Effector CD4-positive, alpha-beta T cell (primary cell): ENCODE measurements around the gene INPP5A.
"Not testable (repeated sequence)": the region's sequence is repeated elsewhere in the genome, so short reads cannot be mapped to it uniquely, and the experiment has no call there.

Experiments
- DNase-seq: peaks from one replicate; pipeline ENCODE4 v3.0.0-alpha.2; 2020

Gene INPP5A

GRCh38 chr10:132732518-132732917, 194.9 kb downstream of the INPP5A start:
- no peak for DNase-seq

DNA sequence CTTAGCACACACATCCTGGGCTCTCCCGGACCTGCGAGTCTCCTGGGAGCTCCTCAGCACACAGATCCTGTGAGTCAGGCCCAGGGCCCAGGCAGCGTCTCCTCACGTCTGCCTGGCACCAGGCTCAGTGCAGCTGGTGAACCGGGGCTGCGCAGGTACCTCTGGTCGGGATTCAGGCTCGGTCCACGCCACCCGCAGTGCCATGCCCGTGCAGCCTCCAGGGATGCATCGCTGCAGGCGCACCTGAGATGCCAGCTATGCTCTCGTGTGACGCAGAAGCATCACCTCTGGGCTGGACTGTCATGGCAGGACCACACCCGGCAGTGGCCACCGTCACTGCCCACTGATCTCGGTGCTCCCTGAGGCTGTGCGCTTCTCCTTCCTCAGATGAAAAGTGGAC, 196.3 kb downstream of the INPP5A start:
- DNase-seq: no peak

- no peak for DNase-seq
Measured at GRCh38 chr10:132735341-132735775, 197.8 kb downstream of the INPP5A start.

GRCh38 chr10:132735923-132736391, 198.4 kb downstream of the INPP5A start:
- no peak for DNase-seq

DNA sequence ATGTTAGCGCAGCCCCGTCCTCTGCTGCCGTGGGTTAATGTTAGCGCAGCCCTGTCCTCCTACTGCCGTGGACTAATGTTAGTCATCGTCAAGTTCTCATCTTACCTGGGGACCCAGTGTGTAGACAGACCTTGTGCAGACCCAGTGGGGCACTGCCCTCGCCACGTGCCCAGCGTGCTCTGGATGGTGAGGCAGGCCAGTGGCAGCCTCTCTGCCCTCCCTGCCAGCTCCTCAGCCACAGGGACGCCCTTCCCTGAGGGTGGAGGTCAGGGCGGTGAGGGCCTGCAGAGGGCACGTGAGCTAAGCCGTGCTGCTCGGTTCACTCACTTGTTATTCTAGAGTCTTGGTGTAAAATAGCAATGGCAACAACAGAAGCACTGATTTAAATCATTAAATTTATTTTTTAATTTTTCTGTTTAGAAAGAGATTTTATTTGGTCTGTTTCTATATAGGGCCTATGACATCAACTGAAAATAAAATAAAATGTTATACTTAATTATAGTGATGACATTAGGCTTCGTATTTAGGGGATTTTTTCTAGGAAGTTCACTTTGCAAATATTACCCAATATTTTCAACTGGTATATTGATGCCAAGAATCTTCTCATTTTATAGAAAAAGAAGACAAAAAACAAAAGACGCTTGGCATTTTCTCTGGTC, 199.9 kb downstream of the INPP5A start:
- no peak for DNase-seq

- DNase-seq: no peak
Measured at GRCh38 chr10:132738454-132739224, 201.1 kb downstream of the INPP5A start.

DNA sequence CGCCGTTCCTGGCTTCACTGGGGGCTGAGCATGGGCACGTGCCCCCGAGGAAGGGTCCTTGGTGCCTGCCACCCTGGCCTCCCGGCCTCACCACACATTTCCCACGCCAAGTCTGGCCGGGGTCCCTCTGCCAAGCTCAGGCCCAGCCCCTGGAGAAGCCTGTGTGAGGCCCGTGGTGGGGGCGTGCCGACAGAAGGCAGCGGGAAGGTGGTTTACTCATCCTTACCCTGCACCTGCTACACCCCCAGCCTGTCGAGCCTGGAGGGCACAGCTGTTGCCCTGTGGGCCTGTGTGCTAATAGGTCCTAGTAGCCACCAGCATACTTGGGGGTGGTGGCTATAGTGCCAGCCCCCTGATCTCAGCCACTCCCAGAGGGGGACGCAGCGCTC, 201.6 kb downstream of the INPP5A start:
- DNase-seq: no peak

- no peak for DNase-seq
Measured at GRCh38 chr10:132740588-132740987, 203.0 kb downstream of the INPP5A start.

- no peak for DNase-seq
Measured at GRCh38 chr10:132742167-132742836, 204.7 kb downstream of the INPP5A start.

DNA sequence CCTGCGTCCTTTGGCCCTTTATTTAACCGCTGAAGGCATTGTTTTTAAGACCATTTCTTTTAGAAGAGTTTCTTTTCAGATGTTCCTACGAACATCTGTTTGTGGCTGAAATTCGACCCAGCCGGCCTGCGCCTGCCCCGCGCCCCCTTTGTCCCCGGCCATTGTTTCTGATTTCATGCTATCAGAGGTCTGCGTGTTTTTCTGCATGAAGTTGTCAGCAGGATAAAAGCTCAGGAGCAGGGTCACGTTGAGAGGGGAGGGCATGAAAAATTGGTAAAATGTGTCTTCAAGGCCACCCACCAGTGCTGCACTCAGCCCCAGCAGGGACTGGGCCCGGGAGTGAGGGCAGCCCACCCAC, 205.2 kb downstream of the INPP5A start:
- DNase-seq: no peak

DNA sequence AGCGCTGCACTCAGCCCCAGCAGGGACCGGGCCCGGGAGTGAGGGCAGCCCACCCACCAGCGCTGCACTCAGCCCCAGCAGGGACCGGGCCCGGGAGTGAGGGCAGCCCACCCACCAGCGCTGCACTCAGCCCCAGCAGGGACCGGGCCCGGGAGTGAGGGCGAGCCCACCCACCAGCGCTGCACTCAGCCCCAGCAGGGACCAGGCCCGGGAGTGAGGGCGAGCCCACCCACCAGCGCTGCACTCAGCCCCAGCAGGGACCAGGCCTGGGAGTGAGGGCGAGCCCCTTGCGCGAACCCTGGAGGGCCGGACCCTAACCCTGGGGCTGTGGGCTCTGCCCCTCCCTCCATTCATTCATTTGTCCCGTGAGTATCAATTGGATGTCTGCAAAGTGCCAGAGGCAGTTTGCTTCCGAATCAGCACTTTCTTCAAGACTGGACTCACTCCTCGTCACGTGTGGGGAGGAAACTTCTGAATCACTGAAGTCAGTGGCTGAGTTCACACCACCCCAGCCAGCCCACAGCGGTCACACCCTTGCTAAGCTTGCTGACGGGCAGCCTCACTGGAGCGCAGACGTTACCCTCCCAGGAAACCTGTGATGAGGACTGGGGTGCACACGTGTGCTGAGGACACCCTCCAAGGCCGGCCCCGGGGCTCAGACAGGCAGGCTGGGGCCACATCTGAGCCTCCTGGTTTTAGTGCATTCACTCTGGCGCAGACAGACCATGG, 205.8 kb downstream of the INPP5A start:
- DNase-seq: not testable (repeated sequence)

GRCh38 chr10:132743925-132744490, 206.4 kb downstream of the INPP5A start:
- DNase-seq: no peak

GRCh38 chr10:132744839-132745238, 207.3 kb downstream of the INPP5A start:
- no peak for DNase-seq

DNA sequence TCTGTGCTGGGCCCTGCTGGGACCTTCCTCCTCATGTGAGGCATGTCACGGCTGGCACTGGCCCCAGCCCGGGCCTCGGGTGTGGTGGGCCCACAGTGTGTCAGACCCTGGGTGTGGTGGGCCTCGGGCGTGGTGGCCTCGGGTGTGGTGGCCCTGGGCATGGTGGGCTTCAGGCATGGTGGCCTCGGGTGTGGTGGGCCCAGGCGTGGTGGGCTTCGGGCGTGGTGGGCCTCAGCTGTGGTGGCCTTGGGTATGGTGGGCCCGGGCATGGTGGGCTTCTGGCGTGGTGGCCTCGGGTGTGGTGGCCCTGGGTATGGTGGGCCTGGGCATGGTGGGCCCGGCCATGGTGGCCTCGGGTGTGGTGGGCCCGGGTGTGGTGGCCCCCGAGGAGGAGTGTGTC, 207.9 kb downstream of the INPP5A start:
- no peak for DNase-seq

DNA sequence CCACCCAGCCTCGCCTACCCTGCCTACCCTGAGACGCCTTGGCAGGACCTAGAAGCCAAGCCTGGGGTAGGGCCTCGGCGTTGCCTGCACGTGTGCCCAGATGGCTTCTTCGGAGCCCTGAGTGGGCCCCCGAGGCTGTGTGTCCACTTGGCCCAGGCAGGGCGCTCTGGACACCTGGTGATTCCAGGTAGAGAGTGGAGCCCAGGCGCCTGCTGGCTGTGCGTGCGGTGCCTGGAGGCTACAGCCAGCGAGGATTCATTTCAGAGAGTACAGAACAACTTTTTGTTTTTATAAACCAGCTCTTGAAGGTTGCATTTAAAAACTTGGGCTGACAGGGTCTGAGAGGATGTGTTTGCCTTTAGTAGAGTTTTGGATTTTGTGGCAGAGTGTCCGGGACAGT, 208.4 kb downstream of the INPP5A start:
- DNase-seq: no peak

DNA sequence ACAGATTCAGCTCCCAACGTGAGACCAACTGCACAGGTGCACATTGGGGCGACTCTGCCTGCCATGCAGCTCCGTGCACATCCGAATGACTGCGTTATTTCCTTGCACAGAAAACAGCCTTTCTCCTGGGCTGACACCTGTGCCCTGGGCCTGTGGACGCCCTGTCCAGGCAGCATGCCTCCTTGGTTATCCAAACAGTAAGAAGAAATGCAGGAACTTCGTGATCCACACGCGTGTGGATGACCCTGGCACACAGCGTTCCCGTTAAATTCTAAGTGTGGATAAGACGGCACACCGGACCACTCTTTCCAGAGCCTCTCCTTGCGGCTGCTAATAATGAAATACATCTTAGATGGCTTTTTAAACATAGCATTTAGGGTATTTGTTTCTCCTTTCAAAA, 208.8 kb downstream of the INPP5A start:
- DNase-seq: no peak

DNA sequence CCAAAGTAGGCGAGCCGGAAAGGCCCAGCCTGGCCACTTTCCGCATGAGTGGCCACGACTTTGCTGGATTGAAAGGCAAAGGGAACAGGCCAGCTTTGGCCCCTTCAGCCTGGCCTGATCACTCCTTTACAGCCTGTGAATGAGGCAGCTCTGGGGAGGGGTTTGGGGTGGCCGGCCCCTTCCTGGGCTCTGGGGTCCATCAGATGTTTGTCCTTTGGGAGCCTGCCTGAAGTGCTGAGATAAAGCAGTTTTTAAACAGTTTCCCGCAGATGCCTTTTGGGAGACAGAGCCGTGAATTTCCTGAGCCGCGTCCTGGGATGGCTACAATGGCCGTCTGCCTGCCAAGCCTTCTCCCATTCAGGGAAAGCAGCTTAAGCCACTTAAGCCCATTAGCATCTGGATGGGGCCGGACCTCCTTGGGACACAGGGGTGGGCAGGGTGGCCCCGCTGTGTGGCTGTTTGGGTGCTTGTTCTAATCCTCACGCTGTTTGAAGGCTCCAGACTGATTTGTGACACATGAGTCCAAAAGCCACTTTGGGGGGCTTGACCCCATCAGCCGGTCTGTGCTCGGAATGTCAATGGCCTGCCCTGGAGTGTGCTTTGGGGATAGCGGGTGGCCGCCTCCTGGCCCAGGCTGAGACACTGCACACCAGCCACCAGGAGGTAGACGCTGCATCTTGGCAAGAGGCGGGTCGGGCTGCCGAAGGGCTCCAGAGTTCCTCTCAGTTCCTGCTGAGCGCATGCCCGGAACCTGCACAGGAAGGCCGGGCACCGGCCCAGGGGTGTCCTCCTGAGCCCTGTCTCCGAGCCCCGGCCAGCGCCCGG, 209.4 kb downstream of the INPP5A start:
- DNase-seq: no peak

DNA sequence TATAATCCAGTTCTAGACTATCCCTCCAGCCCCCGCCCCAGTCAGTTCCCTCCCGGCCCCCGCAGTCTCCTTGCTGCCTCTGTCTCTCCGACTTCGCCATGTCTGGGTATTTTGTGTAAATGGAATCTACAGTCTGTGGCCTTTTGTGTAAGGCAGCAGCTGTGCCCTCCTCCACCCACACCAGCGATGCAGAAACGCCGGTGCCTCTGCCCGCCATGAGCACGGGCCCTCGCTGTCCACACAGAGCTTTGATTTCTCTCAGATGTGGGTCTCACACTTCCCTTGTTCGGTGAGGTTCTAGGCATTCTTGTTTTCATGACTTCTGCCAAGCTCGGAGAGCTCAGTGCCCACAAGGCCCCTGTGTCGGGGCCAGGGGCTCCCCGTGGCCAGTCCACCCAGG, 210.5 kb downstream of the INPP5A start:
- no peak for DNase-seq

DNA sequence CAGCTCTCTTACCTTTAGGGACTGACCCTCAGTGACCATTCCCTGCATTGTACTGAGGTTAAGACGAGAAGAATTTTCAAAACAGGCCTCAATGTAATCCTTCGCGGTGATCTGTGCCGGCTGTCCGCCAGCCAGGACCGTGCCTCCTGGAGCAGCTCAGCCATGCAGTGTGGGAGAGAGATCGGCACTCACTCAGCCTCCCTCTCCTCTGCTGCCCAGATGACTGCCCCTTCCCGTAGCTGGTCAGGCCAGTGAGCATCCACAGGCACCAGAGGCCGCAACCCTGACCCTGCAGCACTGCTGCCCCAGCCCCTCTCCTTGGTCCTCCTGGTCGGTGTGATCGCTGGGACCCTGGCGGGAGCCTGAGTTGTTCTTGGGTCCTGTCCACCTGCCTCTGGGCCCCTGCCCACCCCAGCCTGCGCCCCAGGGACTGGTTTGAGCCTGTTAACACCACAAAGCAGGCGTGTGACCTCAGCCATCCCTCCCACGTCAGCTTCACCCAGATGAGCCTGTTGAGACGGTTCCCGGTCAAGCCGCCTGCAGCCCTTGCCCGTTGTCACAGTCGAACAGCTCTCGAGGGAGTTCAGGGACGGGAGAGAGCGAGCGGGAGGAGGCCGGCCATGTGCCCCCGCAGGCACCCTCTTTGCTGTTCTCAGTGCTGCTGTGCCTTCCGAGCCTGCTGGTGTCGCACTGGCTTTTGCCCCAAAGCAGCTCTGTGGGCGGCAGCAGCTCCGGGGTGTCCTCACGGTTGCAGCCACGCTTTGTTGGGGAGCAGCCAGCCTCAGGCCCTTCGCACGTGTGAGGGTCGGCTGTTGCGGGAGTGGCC, 211.2 kb downstream of the INPP5A start:
- DNase-seq: no peak

- no peak for DNase-seq
Measured at GRCh38 chr10:132749371-132749795, 211.8 kb downstream of the INPP5A start.

DNA sequence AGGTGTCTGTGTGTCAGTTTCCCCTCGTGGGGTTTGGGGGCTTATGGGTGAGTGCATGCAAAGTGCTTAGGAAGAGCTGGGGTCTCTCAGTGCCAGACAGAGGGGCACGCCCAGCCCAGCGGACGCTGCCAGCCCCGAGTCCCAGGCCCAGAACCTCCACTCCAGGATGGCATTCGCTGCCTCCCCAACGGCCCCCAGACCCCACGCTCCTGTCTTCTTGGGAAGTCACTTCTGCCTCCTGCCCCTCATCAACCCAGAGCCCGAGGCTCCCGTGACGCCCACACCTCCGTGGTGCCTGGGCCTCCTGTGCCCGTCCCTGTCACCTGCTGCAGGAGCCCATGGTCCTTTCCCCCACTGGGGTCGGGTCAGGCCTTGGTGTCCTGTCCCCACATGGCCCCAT, 213.3 kb downstream of the INPP5A start:
- DNase-seq: no peak
